Vagina (tissue), 2 donors: ENCODE measurements around the gene RBM20.

Source experiments
- POLR2A ChIP-seq, 2 donors: fragments of 450-650 bp; IDR thresholded peaks; one replicate each; pipeline ENCODE4 v1.6.1; 2017; ENCODE audit warnings: antibody characterized with exemption in 2 of 2, mild to moderate bottlenecking in 2 of 2, moderate library complexity in 2 of 2
- POLR2AphosphoS5 ChIP-seq, 2 donors: sonication (generic); formaldehyde crosslinking; IDR thresholded peaks; one replicate each; pipeline ENCODE4 v1.9.0; 2017; ENCODE audit warnings: antibody characterized with exemption in 2 of 2, mild to moderate bottlenecking in 2 of 2, low read depth in 1 of 2; ENCODE audit not compliant: insufficient read depth in 1 of 2
- TF ChIP-seq, protein P1 (sequence below), 3 experiments: fragments of 450-650 bp in 2 of 3; fragments of 200-600 bp in 1 of 3; sonication (generic) in 1 of 3; IDR thresholded peaks; one replicate each; pipeline ENCODE4 v1.5.1; 2017 to 2019; ENCODE audit warnings: antibody characterized with exemption in 3 of 3, mild to moderate bottlenecking in 2 of 3, moderate library complexity in 2 of 3

DNA sequence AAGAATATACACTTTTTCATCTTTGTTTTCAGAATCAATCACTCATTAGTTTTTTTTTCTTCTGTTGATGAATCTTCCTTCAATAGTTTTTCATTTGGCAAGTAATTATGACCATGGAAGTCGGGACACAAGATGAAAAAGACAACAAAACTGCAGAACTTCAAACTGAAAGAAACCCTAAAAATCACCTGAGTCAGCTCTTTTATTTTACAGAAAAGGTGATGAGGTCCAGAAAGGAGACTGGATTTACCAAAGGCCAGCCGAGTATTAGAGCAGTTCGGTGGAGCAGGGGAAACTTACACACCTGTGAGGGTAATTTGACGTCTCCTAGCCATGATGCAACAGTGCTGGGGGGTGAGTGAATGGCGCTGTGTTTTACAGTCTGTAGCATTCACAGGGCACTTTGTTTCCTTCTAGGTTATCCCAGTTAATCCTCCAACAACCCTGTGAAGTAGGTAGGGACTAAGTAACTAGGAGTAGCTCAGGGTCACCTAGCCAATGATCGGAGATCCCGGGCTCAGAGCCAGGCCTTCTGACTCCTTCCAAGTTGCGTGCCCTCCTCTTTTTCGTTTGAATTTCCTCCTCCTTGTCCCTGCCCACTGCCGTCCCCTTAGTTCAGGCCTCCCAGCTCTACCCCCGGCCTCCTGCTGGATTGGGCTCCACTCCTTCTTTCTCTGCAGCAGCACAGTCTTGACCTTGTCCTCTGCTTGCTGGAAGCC lies 14.0 kb downstream of the RBM20 start:
- TF ChIP-seq, protein P1, sequence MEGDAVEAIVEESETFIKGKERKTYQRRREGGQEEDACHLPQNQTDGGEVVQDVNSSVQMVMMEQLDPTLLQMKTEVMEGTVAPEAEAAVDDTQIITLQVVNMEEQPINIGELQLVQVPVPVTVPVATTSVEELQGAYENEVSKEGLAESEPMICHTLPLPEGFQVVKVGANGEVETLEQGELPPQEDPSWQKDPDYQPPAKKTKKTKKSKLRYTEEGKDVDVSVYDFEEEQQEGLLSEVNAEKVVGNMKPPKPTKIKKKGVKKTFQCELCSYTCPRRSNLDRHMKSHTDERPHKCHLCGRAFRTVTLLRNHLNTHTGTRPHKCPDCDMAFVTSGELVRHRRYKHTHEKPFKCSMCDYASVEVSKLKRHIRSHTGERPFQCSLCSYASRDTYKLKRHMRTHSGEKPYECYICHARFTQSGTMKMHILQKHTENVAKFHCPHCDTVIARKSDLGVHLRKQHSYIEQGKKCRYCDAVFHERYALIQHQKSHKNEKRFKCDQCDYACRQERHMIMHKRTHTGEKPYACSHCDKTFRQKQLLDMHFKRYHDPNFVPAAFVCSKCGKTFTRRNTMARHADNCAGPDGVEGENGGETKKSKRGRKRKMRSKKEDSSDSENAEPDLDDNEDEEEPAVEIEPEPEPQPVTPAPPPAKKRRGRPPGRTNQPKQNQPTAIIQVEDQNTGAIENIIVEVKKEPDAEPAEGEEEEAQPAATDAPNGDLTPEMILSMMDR (IDR thresholded peaks at IDR 0.05) = no peak
- no peak for TF ChIP-seq POLR2A (IDR thresholded peaks at IDR 0.05)
- no peak for TF ChIP-seq POLR2AphosphoS5 (IDR thresholded peaks at IDR 0.05; ENCODE audit: insufficient read depth in 1 of 2, low read depth in 1 of 2)
